Measurements from ENCODE around the gene ORC5.

ORC5 gene

DNA sequence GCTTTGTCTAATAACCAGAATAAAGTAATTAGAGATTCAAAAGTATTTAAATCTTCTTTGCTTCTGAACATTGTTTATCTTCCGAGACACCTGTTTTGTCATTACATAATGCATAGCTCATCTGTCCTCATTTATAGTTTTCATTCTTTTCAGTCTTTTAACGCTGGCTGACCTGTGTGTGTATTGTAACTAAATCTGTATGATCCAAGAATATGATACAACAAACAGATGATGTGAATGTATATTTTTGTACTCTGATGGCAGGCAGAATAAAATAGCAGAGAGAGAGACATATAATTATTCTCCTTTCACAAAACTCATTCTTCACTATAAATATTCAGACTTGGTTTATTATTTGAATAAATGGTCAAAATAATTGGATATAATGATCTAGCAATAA is 80.6 kb downstream of the ORC5 start:
- DNase-seq (ENCODE audit: low read depth in 2 of 2, low spot score in 1 of 2) = no peak

DNA sequence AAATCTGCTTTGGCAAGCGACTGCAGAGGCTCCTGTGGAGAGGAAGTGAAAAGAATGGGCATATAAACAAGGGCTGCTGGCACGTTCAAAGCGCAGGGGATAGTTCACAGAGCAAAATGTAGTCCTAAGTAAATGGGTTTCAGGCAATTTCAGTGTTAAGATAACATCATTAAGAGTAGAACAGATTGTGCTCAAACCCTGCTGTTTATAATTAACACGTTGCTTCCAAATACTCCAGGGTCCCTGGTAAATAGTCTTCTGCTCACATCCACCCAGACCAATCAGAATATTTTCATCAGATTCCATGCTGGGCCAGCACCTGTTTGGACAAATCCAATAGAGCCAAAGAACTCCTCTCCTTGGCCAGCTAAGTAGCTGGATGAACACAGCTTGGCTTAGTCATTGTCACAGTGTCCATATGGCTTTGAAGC is 81.4 kb downstream of the ORC5 start:
- no peak for DNase-seq (ENCODE audit: low read depth in 2 of 2, low spot score in 1 of 2)

DNA sequence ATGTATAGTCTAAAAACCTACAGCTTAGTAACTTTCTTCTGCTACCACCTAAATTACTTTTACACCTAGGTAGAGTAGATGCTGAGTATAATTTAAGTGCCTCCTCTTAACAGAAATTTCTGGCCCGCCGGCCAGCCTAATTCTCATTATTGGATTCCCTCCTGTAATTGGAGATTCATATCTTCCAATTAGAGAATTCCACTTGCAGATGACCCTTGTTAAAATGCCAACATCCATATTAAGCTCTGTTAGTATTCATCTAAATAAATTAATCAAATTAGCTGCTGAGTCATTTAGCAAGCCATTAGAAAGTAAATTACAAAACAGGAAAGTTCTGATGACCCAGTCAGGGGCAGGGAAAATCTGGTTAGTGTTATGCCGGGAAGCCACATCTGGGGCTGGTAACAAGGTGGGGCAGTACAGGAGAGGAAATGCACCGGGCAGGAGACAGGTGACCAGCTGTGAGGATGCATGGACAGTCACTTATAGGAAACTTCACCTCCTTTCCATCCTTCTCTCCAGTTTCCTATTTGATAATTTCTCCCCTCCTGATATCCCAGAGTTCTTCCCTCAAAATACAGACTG is 82.8 kb downstream of the ORC5 start:
- DNase-seq (ENCODE audit: low read depth in 2 of 2, low spot score in 1 of 2) = no peak

DNA sequence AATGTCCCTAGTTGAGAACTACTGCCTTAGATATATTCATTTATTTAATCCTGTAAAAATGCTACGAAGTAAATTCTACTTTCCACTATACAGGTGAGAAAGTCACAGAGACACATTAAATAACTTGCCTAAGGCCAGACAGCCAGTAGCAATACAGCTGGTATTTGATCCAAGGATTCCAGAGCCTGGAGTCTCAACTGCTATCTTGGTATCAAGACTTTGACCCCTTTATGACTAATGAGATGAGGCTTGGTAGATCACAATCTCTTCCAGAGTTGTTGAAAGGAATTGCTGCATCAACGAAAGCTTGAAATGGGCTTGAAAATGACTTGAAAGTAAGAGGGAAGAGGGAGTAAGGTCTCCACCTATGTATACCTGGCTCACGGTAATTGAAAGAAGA is 83.3 kb downstream of the ORC5 start:
- DNase-seq (ENCODE audit: low read depth in 2 of 2, low spot score in 1 of 2) = no peak

DNA sequence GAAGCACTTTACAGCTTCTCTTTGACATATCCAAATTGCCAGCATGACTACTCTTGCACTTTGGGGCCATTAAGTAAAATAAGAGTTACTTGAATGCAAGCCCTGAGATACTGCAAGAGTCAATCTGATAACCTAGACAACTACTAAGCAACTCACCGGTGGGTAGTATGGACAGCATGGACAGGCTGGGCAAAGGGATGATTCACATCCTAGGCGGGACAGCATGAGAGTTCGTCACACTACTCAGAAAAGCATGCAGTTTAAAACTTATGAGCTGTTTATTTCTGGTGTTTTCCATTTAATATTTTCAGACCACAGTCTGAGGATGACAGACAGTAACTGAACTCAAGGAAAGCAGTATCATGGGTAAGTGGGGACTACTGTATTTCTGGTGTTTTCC is 84.0 kb downstream of the ORC5 start:
- no peak for DNase-seq (ENCODE audit: low read depth in 2 of 2, low spot score in 1 of 2)

DNA sequence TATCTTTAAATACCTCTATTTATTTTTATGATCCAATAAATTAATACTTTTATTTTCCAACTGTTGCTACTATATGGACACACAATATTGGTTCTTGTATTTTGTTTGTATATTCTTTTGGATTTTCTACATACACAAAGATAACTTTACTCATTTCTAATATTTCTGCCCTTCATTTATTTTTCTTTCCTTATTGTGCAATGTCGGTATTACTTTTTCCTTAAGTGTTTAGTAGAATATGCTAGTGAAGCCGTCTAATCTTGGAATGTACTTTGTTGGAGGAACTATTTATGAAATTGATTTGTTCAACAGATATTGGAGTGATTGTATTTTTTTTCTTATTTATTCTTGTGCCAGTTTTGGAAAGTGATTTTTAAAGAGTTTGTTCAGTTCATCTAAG is 94.0 kb downstream of the ORC5 start:
- DNase-seq (ENCODE audit: low read depth in 2 of 2, low spot score in 1 of 2) = no peak

DNA sequence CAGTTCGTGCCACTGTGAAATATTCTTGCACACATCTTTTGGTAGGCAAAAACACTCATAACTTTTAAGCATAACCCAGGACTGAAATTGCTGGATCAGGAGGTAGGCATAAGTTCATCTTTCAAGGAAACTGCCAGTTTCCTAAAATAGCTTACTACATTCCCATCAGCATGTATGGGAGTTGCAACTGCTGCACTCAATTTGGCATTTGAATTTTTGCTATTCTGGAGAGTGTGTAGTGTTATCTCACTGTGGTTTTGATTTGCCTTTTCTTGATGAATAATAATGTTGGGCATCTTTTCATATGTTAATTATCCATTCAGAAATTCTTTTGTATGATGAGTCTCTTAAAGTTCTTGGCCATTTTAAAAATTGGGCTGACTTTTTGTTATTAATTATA is 95.2 kb downstream of the ORC5 start:
- no peak for DNase-seq (ENCODE audit: low read depth in 2 of 2, low spot score in 1 of 2)

DNA sequence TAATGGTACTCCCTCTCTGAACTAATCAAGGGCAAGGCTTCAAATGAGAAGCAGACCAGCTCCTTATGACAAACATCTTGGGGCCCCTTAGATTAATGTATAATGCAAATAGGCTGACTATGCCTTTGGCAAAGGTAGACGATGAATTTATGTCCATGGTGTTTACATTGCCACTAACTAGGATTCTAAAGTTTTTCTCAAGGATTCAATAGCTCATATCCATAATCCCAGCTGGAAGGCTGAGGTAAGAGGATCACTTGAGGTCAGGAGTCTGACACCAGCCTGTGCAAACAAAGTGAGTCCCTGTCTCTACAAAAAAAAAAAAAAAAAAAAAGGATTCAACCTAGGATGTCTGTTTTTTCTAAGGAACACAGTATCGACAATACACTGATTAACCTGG is 96.5 kb downstream of the ORC5 start:
- DNase-seq (ENCODE audit: low read depth in 2 of 2, low spot score in 1 of 2) = no peak

DNA sequence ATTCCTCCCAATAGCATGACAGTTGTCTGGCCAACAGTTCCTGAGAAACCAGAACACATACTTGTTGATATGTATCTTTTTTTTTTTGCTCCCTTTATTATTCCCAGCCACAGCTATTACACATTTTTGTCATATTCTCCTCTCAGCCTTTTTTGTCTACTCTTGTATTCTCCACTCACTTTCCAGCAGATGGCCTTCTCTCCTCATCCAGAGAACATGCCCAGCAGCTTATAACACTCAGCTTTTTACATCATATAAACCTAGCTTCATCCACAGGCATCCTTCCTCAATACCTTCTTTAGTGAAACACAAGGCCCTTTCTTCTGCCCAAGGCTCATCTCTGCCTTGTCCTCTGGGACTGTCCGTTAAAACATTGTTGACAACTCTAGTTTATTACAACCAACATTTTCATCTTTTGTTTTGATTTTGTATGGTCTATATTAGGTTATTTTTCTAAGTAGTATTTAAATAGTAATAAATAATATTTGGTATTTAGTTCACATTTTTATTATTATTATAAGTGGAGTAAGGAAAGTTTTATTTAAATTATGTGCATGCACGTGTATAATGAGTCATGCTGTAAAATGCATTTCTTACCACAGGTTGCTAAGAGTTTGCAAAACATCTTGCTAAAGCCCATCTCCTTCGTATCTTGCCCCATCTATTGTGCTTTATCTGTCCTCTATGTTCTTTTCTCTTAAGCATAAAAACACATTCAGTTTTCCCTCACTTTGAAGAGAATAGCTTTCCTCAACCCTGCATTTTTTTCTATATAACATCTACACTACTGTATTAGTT is 101.5 kb downstream of the ORC5 start:
- no peak for DNase-seq (ENCODE audit: low read depth in 2 of 2, low spot score in 1 of 2)

DNA sequence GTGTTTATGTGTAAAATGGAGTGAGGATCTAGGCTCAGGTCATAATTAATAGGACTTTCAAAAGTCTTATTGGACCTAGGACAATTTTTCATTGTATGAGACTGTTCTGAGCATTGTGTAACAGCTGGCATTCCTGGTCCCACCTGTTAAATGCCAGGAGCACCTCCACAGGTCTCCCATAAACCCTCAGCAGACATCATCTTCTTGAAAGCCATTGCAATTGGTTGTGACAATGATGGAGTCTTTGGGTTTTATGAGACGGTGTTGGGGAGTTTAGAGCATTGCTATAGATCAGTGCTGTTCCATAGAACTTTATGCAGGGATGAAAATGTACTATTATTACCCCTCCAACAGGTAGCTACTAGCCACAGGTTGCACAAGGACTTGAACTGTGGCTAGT is 108.9 kb downstream of the ORC5 start:
- DNase-seq (ENCODE audit: low read depth in 2 of 2, low spot score in 1 of 2) = no peak

DNA sequence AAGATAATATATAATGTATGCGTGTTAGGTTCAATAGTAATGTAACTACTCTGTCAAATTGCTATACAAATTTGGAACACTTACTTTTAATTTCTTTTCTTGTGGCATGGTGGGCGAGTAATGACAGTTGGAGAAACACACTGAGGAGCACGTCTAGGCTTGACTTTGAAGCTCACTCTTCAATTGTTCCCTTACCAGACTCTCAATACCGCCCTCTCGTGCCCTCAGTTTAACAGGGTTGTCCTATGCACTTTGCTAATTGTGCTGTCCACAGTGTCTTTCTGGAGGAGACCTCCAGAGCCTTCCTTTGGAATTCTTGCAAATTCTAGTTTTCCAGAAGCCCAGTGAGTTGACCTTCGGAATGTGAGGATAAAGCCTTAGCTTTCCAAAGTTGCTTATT is 111.1 kb downstream of the ORC5 start:
- DNase-seq (ENCODE audit: low read depth in 2 of 2, low spot score in 1 of 2) = no peak

DNA sequence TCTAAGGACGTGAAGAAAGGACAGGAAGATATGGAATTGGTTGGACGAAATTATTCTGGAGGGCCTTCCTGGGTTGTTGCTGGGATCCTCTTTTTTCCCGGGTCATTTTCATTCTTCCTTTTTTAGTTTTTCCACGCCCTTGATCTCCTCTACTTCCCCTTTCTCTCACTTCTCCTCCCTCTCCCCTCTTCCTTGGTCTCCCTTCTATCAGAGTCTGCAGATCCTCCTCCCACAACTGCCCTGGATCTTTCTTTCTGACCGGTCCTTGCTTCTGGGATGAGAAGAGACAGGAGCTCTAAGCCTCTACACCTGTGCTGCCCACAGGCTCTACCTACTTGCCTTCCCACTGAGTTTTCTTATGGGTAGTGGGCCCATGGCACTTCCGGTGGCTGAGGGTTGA is 114.7 kb downstream of the ORC5 start:
- no peak for DNase-seq (ENCODE audit: low read depth in 2 of 2, low spot score in 1 of 2)

DNA sequence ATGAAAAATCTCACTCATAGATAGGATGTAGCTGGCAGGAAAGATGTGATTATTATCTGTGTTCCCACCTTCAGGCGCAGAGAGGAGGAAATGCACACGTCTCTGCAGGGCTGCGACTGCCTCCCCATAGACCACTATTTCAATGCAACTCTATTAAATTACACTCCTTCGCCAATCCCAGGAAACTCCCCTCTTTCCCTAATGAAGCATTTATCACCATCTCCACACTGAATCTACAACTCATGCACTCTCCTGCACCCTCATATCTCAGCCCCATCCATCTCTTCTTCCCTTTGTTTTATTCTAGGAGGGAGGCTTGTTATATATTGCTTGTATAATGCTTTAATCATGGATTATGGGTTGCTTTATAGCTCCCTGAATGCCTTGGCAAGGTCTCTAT is 116.6 kb downstream of the ORC5 start:
- DNase-seq (ENCODE audit: low read depth in 2 of 2, low spot score in 1 of 2) = no peak

DNA sequence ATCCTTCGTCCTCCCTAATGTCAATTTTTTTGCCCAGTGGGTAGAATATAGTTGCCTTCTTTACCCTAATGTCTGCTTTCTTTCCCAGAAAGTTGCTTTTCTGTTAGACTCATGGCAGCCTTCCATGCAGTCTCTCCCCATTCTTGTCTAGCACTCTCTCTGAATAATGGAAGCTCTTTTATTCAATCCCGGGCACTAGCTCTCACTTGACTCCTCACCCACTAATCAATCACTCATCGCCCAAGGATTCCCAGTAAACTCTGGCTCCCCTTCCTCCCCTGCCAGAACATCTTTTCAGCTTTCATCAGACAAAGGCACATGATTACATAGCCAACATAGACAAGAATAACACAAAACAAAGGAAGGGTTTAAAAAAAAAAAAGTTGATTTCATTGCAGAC is 118.2 kb downstream of the ORC5 start:
- DNase-seq (ENCODE audit: low read depth in 2 of 2, low spot score in 1 of 2) = no peak

DNA sequence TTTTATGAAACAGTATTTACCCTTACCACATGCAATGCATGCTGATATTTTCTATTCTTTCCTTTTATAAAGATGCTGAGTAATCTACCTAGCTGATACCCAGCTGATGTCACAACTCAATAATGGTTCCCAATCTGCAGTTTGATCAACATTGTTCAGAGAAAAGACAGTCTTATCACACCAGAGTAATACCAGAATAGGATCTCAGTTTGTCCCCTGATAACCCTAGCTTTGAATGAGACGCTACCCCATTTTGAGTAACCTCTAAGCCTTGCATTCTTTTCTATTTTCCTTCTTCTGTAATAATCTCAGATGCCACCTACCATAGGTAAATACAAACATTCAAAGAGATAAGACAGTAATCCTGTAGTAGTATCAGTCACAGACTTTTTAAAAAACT is 118.8 kb downstream of the ORC5 start:
- DNase-seq (ENCODE audit: low read depth in 2 of 2, low spot score in 1 of 2) = no peak
